HG02938 (cell line): ENCODE results near the gene AQP1.
A peak's percentile ranks its signal among the peaks of the same experiment; 100 is the strongest.

ENCODE experiments used
- ATAC-seq: cut with Tn5 transposase; IDR thresholded peaks from one replicate; pipeline ENCODE4 v1.9.1; 2021; ENCODE audit warnings: mild to moderate bottlenecking, moderate library complexity; ENCODE audit not compliant: unreplicated experiment

AQP1 gene

DNA sequence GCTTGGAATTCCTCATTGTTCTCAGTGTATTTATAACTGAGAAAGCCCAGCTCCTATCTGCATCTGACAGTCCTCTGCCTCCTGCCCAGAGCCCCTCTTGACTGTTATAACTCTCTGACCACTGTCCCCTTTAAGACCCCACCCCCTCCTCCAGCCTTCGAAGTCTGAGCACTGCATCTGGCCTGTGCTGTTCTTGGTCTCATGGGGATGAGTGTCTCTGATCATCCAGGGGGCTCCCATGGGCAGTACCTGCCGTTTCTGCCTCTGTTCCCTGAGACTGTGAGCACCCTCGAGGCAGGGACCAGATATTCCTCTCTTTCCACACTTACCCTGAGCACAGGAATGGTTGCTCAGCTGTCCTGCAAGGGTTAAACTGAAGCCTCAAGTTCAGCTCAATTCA lies 59.8 kb downstream of the AQP1 start:
- ATAC-seq = no peak

DNA sequence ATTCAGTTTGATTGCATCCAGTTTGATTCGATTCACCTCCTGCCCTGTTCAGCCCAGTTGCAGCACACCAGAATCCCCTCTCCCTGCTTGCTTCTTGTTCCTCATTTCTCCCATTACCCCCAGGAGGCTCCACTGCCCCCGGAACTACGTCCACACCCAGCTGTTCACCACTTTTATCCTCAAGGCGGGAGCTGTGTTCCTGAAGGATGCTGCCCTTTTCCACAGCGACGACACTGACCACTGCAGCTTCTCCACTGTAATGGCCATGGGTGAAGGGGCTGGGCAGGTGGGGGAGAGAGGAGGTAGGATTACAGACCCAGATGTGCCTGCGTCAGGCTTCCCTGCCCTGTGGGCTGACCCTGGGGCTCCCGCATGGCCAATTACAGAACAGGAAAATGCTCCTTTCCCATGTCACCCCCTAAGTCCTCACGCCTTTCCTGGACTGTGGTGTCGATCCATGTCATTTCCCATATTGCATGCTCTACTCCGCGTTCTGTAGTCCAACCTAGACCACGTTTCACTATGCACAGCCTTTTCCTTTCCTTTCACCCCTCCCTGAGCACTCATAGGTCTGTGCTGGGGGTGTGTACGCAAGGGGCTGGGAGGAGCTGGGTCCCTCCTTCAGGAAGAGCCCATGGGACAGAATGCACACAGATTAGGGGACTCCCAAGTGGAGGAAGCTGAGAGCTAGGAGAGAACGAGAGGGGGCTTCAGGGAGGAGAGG lies 60.3 kb downstream of the AQP1 start:
- no peak for ATAC-seq

DNA sequence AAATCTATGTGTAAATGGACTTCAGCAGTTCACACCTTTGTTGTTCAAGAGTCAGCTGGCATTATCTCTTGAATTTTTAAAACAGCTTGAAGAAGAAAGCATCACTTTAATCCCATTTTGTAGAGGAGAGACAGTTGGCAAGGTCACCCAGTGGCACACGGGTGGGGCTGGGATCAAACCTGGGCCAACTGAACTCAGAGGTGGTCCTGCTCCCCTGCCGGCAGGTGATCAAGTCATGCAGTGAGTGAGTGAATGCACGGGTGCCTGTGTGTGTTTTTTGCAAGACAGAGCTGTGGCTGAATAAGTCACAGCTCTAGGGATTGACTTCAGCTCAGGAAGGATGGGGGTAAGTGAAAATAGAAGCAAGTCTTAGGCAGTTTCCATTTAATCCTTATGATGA lies 61.6 kb downstream of the AQP1 start:
- no peak for ATAC-seq

DNA sequence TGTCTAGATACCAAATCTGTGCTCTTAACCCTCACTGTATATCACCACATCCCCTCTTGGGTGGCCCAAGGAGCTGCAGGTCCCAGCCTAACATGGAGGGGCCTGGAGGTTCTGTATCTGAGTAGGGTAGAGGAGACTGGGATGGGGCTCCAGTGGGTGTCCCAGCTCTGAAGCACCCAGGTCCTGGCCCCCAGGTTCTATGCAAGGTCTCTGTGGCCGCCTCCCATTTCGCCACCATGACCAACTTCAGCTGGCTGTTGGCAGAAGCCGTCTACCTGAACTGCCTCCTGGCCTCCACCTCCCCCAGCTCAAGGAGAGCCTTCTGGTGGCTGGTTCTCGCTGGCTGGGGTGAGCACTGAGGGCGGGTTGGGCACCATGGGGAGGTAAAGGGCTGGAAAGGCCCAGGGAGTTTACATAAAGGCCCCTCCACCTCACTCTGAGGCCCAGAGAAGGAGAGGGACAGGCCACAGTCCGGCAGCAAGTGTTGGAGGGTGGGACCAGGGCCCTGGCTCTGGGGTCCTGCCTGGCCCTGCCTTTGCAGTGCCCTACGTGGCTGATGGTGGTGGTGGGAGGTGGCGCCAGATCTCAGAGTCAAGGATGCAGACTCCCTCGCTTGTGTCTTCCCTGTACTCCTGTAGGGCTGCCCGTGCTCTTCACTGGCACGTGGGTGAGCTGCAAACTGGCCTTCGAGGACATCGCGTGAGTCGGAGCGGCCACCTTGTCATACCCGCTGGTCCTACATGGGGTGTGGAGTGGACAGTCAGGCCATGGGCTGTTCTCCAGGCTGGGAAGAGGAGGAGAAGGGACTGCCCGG lies 62.3 kb downstream of the AQP1 start:
- no peak for ATAC-seq

DNA sequence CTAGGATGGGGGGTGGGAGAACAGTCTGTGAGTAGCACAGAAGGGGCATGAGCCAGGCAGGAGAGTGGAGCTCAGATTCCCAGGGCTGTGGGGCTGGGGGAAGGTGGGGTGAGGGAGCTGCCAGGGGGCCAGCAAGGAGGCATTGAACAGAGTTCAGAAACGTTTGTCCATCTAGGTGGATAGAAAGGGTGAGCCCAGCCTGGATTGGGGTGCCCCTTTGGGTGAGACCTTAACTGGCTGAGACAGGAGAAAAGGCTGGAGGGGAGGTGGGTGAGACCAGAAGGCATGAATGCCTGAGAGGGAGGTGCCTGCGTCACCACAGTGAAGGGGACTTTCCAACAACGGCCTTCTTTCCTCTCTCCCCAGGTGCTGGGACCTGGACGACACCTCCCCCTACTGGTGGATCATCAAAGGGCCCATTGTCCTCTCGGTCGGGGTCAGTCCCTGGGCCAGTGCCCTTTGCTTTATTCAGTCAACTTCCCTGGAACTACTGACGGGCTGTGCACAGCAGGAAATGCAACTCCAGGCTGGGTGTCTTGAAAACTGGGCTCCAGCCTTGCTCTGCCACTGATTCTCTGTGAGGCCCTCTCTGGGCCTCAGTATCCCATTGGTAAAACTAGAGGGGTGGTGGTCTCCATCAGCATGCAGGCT lies 63.1 kb downstream of the AQP1 start:
- peak; percentile 94 for ATAC-seq
